HG03066 (cell line): Measurements from ENCODE around the gene FAM131A.

Source experiments
- ATAC-seq: cut with Tn5 transposase; IDR thresholded peaks from one replicate; pipeline ENCODE4 v1.9.1; 2021; ENCODE audit warnings: low read depth; ENCODE audit not compliant: unreplicated experiment

The FAM131A gene

DNA sequence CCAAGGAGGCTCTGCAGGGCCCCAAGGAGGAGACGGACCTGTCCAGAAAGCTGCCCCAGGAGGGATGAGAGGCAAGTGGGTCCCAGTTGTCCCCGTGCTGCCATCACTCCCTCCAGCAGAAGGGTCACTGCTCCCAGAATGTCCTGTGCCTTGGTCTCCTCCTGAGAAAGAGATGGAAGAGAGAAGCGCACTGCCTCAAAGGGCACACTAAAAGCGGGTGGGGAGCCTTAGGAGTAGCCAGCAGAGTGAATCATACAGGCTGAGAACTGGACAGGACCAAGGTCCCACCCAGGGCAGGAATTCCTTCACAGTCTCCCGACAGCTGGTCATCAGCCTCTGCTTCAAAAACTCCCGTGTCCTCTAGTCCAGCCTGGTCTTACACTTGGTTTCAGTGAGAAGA lies 36.0 kb downstream of the FAM131A start:
- ATAC-seq, result no peak

- ATAC-seq, result no peak
Measured at GRCh38 chr3:184375747-184376461, 38.5 kb downstream of the FAM131A start.

- ATAC-seq, result no peak
Measured at GRCh38 chr3:184377374-184377773, 40.0 kb downstream of the FAM131A start.

GRCh38 chr3:184377882-184378445 lies 40.6 kb downstream of the FAM131A start, which contains the start of gene THPO:
THPO (minus strand) TSS chr3:184378207; CDS start chr3:184376259, 1,948 bp downstream.
- ATAC-seq, result no peak

DNA sequence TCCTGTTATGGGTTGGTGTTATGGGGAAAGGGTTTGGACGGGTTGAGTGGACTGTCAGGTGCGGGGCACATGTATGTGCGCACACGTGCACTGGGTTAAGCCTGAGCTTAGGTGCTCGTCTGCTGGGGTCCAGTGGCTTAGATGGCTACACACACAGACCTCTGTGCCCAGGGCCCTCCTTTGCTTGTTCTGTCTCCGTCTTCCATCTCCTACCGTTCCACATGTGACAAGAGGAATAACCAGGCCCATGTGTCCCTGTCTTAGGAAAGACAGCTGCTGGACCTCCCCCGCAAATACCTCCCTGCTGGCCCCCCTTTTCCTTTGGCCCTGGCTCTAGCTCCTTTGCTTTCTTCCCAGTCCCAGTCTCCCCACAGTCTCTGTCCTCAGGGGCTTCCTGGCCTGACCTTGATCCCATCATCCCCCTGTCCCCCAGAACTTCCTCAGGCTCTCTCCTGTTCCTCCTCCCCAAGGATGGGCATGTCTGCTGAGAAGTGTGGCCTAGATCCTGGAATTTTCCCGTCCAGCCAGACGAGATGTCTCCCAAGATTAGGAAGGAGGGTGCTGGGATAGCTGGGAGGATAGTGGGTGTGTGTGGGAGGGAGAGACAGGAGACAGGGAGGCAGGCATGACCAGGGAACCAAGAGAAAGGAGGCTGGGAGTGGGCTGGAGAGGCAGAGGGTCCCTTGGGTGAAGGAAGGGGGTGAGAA lies 41.4 kb downstream of the FAM131A start:
- ATAC-seq, result no peak

DNA sequence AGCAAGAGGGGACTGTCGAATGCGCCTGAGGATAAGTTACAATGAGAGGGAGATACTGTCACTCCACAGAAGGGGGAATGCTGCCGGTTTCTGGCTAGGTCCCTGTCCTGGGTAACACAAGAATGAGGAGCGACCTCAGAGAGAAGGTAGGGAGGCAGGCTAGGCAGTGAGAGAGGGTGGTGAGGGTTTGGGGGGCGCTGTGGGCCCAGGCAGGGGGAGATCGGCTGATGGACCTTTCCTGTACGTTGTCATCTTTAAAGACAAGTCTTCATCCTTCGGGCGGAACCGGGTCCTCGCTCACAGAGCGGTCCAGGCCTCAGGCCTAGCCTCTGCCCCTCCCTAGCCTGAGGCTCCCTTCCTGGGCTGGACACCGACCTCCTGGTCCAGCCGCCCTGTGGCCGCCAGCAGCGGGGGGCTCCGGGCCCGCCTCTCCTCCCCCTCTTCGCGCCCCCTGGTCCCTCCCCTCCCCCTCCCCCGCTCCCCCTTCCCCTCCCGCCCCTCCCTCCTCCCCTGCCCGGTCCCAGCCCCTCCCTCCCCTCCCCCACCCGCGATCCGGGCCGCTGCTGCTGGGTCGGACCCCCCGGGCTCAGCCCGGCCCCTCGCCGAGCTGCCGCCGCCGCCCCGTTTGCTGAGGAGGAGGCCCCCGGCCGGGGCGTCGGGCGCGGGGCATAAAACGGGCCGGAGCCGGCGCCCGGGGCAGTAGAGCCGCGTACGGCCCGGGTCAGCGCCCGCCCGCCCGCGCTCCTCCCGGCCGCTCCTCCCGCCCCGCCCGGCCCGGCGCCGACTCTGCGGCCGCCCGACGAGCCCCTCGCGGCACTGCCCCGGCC lies 42.2 kb downstream of the FAM131A start, which contains the start of gene CHRD:
CHRD (plus strand) TSS at position 697 of the 827 bp plus-strand sequence. CDS start 265 bp downstream, outside the sequence.
- no peak for ATAC-seq

- ATAC-seq, result no peak
Measured at GRCh38 chr3:184380185-184380626, 42.8 kb downstream of the FAM131A start.

- ATAC-seq, result no peak
Measured at GRCh38 chr3:184380627-184381260, 43.3 kb downstream of the FAM131A start.

- ATAC-seq, result no peak
Measured at GRCh38 chr3:184381261-184382224, 44.1 kb downstream of the FAM131A start.

DNA sequence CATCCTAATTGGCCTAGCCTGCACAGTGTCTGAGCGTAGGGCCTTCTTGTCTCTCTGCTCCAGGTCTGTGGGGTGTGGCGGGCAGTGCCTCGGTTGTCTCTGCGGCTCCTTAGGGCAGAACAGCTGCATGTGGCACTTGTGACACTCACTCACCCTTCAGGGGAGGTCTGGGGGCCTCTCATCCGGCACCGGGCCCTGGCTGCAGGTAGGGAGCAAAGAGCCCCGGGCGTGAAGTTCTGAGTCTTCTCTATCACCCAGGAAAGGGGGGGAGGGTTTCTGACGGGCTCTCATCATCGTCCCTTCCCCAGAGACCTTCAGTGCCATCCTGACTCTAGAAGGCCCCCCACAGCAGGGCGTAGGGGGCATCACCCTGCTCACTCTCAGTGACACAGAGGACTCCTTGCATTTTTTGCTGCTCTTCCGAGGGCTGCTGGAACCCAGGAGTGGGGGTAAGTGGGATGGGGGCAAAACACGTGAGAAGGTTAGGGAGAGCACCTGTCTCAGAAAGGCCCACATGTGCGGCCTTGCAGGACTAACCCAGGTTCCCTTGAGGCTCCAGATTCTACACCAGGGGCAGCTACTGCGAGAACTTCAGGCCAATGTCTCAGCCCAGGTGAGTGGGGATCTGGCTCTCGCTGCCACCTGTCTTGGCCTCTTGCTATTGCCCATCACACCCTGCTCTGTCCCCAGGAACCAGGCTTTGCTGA lies 45.1 kb downstream of the FAM131A start:
- ATAC-seq, result no peak

- ATAC-seq, result no peak
Measured at GRCh38 chr3:184383033-184383740, 45.8 kb downstream of the FAM131A start.

GRCh38 chr3:184384342-184384741 lies 46.9 kb downstream of the FAM131A start:
- no peak for ATAC-seq

DNA sequence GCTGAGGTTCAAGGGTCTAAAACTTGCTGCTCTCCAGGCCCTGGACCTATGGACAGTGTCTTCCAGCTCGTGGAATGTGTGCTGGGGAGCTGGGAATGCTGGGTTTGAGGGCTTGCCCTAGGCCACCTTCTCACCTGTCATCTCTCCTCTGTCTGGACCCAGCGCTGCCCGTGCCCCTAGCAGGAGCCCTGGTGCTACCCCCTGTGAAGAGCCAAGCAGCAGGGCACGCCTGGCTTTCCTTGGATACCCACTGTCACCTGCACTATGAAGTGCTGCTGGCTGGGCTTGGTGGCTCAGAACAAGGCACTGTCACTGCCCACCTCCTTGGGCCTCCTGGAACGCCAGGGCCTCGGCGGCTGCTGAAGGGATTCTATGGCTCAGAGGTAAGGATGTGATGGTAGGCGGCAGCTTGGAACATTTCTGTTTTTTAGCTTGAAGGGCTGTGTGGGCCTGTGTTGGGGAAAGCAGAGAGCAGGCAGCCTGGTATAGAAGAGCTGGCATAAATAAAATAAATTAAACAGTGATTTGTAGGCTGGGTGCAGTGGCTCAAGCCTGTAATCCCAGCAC lies 47.5 kb downstream of the FAM131A start:
- no peak for ATAC-seq

DNA sequence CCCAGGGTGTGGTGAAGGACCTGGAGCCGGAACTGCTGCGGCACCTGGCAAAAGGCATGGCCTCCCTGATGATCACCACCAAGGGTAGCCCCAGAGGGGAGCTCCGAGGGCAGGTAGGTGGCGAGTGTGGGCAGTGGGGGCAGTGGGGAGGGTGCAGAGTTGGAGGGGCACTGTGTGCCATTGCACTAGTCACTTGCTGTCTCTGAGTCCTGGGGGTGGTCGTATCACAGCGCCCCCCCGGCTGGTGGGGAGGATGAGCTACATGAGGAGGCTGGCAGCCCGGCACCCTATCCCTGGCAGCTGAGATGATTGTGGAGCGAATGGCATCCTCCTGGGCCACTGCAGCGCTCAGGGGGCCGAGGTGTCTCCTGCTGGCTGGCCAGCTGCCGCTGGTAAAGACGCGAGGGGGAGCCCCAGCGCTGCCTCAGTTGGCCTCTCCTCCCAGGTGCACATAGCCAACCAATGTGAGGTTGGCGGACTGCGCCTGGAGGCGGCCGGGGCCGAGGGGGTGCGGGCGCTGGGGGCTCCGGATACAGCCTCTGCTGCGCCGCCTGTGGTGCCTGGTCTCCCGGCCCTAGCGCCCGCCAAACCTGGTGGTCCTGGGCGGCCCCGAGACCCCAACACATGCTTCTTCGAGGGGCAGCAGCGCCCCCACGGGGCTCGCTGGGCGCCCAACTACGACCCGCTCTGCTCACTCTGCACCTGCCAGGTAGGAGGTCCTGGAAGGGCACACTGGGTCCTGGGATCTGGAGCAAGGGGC lies 48.8 kb downstream of the FAM131A start:
- ATAC-seq, result no peak

GRCh38 chr3:184387174-184387714 lies 49.8 kb downstream of the FAM131A start:
- ATAC-seq, result no peak

- no peak for ATAC-seq
Measured at GRCh38 chr3:184388164-184388935, 51.0 kb downstream of the FAM131A start.
